CD4-positive, alpha-beta T cell treated with Interleukin-15 for 1 hour (primary cell): Measurements from ENCODE around the gene ATRAID.

Experiments
- DNase-seq: peaks from one replicate; pipeline ENCODE4 v3.0.0-alpha.2; 2020

Gene ATRAID

GRCh38 chr2:27220091-27220490, 8.2 kb downstream of the ATRAID start:
- DNase-seq = no peak

GRCh38 chr2:27221166-27221565, 9.3 kb downstream of the ATRAID start:
- DNase-seq = no peak

GRCh38 chr2:27222407-27222806, 10.6 kb downstream of the ATRAID start:
- no peak for DNase-seq

GRCh38 chr2:27223416-27223815, 11.6 kb downstream of the ATRAID start:
- DNase-seq = no peak

- no peak for DNase-seq
Observed at GRCh38 chr2:27225526-27225925, 13.7 kb downstream of the ATRAID start.

GRCh38 chr2:27227501-27227900, 15.7 kb downstream of the ATRAID start:
- DNase-seq = no peak

GRCh38 chr2:27231921-27232320, 20.1 kb downstream of the ATRAID start:
- DNase-seq = no peak

- DNase-seq = no peak
Observed at GRCh38 chr2:27233341-27233740, 21.5 kb downstream of the ATRAID start.

GRCh38 chr2:27236136-27236535, 24.3 kb downstream of the ATRAID start:
- no peak for DNase-seq

- no peak for DNase-seq
Observed at GRCh38 chr2:27236626-27237025, 24.8 kb downstream of the ATRAID start.

GRCh38 chr2:27237341-27237945, 25.6 kb downstream of the ATRAID start:
- no peak for DNase-seq

- DNase-seq = no peak
Observed at GRCh38 chr2:27238976-27239375, 27.1 kb downstream of the ATRAID start.

- no peak for DNase-seq
Observed at GRCh38 chr2:27240406-27240805, 28.6 kb downstream of the ATRAID start.

GRCh38 chr2:27241761-27242613, 30.1 kb downstream of the ATRAID start:
- no peak for DNase-seq

GRCh38 chr2:27242614-27242951, 30.7 kb downstream of the ATRAID start:
- DNase-seq = no peak

- DNase-seq = no peak
Observed at GRCh38 chr2:27243391-27244130, 31.7 kb downstream of the ATRAID start.

- DNase-seq = no peak
Observed at GRCh38 chr2:27245116-27245515, 33.3 kb downstream of the ATRAID start.

- DNase-seq = no peak
Observed at GRCh38 chr2:27245626-27246025, 33.8 kb downstream of the ATRAID start.

GRCh38 chr2:27247893-27248292, 36.1 kb downstream of the ATRAID start:
- DNase-seq = no peak

GRCh38 chr2:27249159-27249890, 37.5 kb downstream of the ATRAID start:
- no peak for DNase-seq

GRCh38 chr2:27249891-27250651, 38.2 kb downstream of the ATRAID start:
- DNase-seq = no peak

- DNase-seq = no peak
Observed at GRCh38 chr2:27250652-27251379, 39.0 kb downstream of the ATRAID start.
